Measurements from ENCODE around the gene HMCN2.

The HMCN2 gene

GRCh38 chr9:130309689-130310455 is 44.3 kb downstream of the HMCN2 start:
- DNase-seq = no peak

GRCh38 chr9:130310456-130310855 is 44.9 kb downstream of the HMCN2 start:
- no peak for DNase-seq

- no peak for DNase-seq
Measured at GRCh38 chr9:130311003-130311402, 45.4 kb downstream of the HMCN2 start.

- no peak for DNase-seq
Measured at GRCh38 chr9:130311408-130312140, 46.0 kb downstream of the HMCN2 start.

GRCh38 chr9:130313103-130313858 is 47.7 kb downstream of the HMCN2 start:
- no peak for DNase-seq

- no peak for DNase-seq
Measured at GRCh38 chr9:130315446-130316226, 50.1 kb downstream of the HMCN2 start.

GRCh38 chr9:130316430-130316829 is 50.9 kb downstream of the HMCN2 start:
- no peak for DNase-seq

GRCh38 chr9:130319300-130319699 is 53.7 kb downstream of the HMCN2 start:
- DNase-seq = no peak

GRCh38 chr9:130319944-130320712 is 54.6 kb downstream of the HMCN2 start:
- no peak for DNase-seq

- no peak for DNase-seq
Measured at GRCh38 chr9:130320723-130321481, 55.3 kb downstream of the HMCN2 start.

GRCh38 chr9:130321539-130321938 is 56.0 kb downstream of the HMCN2 start:
- no peak for DNase-seq

GRCh38 chr9:130323051-130323745 is 57.6 kb downstream of the HMCN2 start:
- DNase-seq = no peak

- DNase-seq = no peak
Measured at GRCh38 chr9:130325921-130326320, 60.4 kb downstream of the HMCN2 start.

- no peak for DNase-seq
Measured at GRCh38 chr9:130327070-130327780, 61.7 kb downstream of the HMCN2 start.

GRCh38 chr9:130327781-130328348 is 62.3 kb downstream of the HMCN2 start:
- DNase-seq = peak; percentile 51

GRCh38 chr9:130328349-130328801 is 62.8 kb downstream of the HMCN2 start:
- DNase-seq = no peak

- DNase-seq = no peak
Measured at GRCh38 chr9:130329061-130329460, 63.5 kb downstream of the HMCN2 start.

- no peak for DNase-seq
Measured at GRCh38 chr9:130330202-130330862, 64.8 kb downstream of the HMCN2 start.

- no peak for DNase-seq
Measured at GRCh38 chr9:130331061-130331460, 65.5 kb downstream of the HMCN2 start.
